ENCODE measurements around the gene SLC22A3.

- no peak for TF ChIP-seq CTCF (IDR thresholded peaks at IDR 0.05 in 2 of 3, conservative IDR thresholded peaks at IDR 0.05 in 1 of 3; ENCODE audit: borderline replicate concordance in 1 of 3, insufficient read depth in 1 of 3, low read depth in 2 of 3, low read length in 2 of 3)
- TF ChIP-seq JUND (IDR thresholded peaks at IDR 0.05): no peak
- TF ChIP-seq POLR2A (IDR thresholded peaks at IDR 0.05; ENCODE audit: borderline replicate concordance, extremely low read depth, insufficient read depth, insufficient read length): no peak
- TF ChIP-seq EZH2 (IDR thresholded peaks at IDR 0.05): no peak
- no peak for TF ChIP-seq POLR2AphosphoS5 (IDR thresholded peaks at IDR 0.05; ENCODE audit: low read depth, low read length)
- TF ChIP-seq CEBPB (IDR thresholded peaks at IDR 0.05; ENCODE audit: low read depth): no peak
- no peak for TF ChIP-seq TCF7L2 (IDR thresholded peaks at IDR 0.05; ENCODE audit: borderline replicate concordance, extremely low read depth, insufficient read depth, insufficient read length)
- no peak for TF ChIP-seq SIN3A (IDR thresholded peaks at IDR 0.05; ENCODE audit: low read depth)
- TF ChIP-seq MAX (IDR thresholded peaks at IDR 0.05): no peak
- no peak for TF ChIP-seq YY1 (IDR thresholded peaks at IDR 0.05; ENCODE audit: extremely low read depth, insufficient replicate concordance, low read depth, low read length)
- TF ChIP-seq ZFX (IDR thresholded peaks at IDR 0.05): no peak
- no peak for TF ChIP-seq ZBTB33 (IDR thresholded peaks at IDR 0.05; ENCODE audit: extremely low read depth, insufficient replicate concordance, low read length)
These were observed 129.7 kb downstream of the SLC22A3 start for GRCh38 chr6:160477901-160478300.
